Activated CD8-positive, alpha-beta memory T cell treated with anti-CD3 and anti-CD28 coated beads, Interleukin-2, amount 50 U/mL, for 1 hour (primary cell): Measurements from ENCODE around the gene RNU7-1.

Experiments
- DNase-seq: peaks from one replicate; pipeline ENCODE4 v3.0.0-alpha.2; 2020; ENCODE audit errors: extremely low read depth

RNU7-1 gene

GRCh38 chr12:6917491-6918231, 26.0 kb upstream of the RNU7-1 start:
- DNase-seq, result no peak

GRCh38 chr12:6919588-6919987, 24.0 kb upstream of the RNU7-1 start:
- no peak for DNase-seq

GRCh38 chr12:6921539-6921938, 22.1 kb upstream of the RNU7-1 start:
- no peak for DNase-seq

- DNase-seq, result no peak
Measured at GRCh38 chr12:6921996-6922946, 21.3 kb upstream of the RNU7-1 start.

- DNase-seq, result no peak
Measured at GRCh38 chr12:6923003-6923732, 20.4 kb upstream of the RNU7-1 start.

- DNase-seq, result no peak
Measured at GRCh38 chr12:6923851-6924250, 19.8 kb upstream of the RNU7-1 start.

- DNase-seq, result no peak
Measured at GRCh38 chr12:6925239-6925539, 18.4 kb upstream of the RNU7-1 start.

- no peak for DNase-seq
Measured at GRCh38 chr12:6925540-6926279, 17.9 kb upstream of the RNU7-1 start.

- no peak for DNase-seq
Measured at GRCh38 chr12:6927379-6928021, 16.1 kb upstream of the RNU7-1 start, which contains the start of gene ATN1. Gene ATN1, plus strand, starts transcription at chr12:6927959. Its CDS starts 6,043 bp downstream, at chr12:6934002.

- no peak for DNase-seq
Measured at GRCh38 chr12:6928022-6928702, 15.5 kb upstream of the RNU7-1 start.

- no peak for DNase-seq
Measured at GRCh38 chr12:6928703-6929407, 14.8 kb upstream of the RNU7-1 start.

- no peak for DNase-seq
Measured at GRCh38 chr12:6929466-6930452, 13.9 kb upstream of the RNU7-1 start.

- no peak for DNase-seq
Measured at GRCh38 chr12:6932766-6933165, 10.8 kb upstream of the RNU7-1 start.

GRCh38 chr12:6934110-6934509, 9.5 kb upstream of the RNU7-1 start:
- no peak for DNase-seq

GRCh38 chr12:6935371-6936193, 8.0 kb upstream of the RNU7-1 start:
- DNase-seq, result no peak

- no peak for DNase-seq
Measured at GRCh38 chr12:6936194-6936635, 7.4 kb upstream of the RNU7-1 start.

- DNase-seq, result no peak
Measured at GRCh38 chr12:6936636-6937480, 6.8 kb upstream of the RNU7-1 start.
